HEK293T (cell line): ENCODE measurements around the gene VNN1.

Experiments
- ELF4 ChIP-seq: fragments of 450-650 bp; IDR thresholded peaks from 2 replicates; pipeline ENCODE4 v1.6.1; 2017; ENCODE audit warnings: antibody characterized with exemption
- FOXK2 ChIP-seq: fragments of 450-650 bp; IDR thresholded peaks from 2 replicates; pipeline ENCODE4 v1.6.1; 2016; ENCODE audit warnings: mild to moderate bottlenecking
- HDGF ChIP-seq: fragments of 450-650 bp; IDR thresholded peaks from 2 replicates; pipeline ENCODE4 v1.6.1; 2017; ENCODE audit warnings: antibody characterized with exemption, borderline replicate concordance
- L3MBTL2 ChIP-seq: fragments of 450-650 bp; conservative IDR thresholded peaks from 2 replicates; pipeline ENCODE4 v1.6.1; 2016; ENCODE audit warnings: mild to moderate bottlenecking
- SP1 ChIP-seq: fragments of 450-650 bp; IDR thresholded peaks from 2 replicates; pipeline ENCODE4 v1.6.1; 2017
- SUZ12 ChIP-seq: fragments of 450-650 bp; IDR thresholded peaks from 2 replicates; pipeline ENCODE4 v1.6.1; 2016; ENCODE audit warnings: mild to moderate bottlenecking
- TARDBP ChIP-seq: fragments of 450-650 bp; IDR thresholded peaks from 2 replicates; pipeline ENCODE4 v1.6.1; 2016
- ZNF384 ChIP-seq: fragments of 450-650 bp; IDR thresholded peaks from 2 replicates; pipeline ENCODE4 v1.6.1; 2016
- TF ChIP-seq, protein P1 (sequence below): fragments of 450-650 bp; IDR thresholded peaks from 2 replicates; pipeline ENCODE4 v1.6.1; 2016

DNA sequence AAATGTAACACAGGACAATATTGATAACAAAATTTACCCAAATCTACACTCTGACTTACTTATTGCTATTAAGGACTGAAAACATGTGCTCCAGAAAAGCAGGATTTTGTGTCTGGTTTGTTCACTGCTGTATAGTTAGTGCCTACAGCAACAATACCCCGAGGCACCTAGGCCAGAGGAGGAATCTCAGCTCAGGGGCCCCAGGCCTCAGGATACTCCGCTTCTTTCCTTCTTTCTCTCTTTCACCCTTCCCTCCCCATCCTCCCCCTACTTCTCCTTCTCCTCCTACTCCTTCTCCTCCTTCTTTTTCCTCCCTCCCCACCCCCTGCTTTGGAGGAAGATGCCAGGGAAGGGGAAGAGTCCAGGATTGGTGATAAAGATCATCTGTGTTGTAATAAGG is 44.8 kb upstream of the VNN1 start:
- no peak for TF ChIP-seq TARDBP
- TF ChIP-seq, protein P1, sequence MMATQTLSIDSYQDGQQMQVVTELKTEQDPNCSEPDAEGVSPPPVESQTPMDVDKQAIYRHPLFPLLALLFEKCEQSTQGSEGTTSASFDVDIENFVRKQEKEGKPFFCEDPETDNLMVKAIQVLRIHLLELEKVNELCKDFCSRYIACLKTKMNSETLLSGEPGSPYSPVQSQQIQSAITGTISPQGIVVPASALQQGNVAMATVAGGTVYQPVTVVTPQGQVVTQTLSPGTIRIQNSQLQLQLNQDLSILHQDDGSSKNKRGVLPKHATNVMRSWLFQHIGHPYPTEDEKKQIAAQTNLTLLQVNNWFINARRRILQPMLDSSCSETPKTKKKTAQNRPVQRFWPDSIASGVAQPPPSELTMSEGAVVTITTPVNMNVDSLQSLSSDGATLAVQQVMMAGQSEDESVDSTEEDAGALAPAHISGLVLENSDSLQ = no peak
- TF ChIP-seq ELF4 = no peak
- TF ChIP-seq FOXK2 = no peak
- no peak for TF ChIP-seq HDGF
- no peak for TF ChIP-seq SUZ12
- TF ChIP-seq SP1 = no peak
- TF ChIP-seq L3MBTL2 = no peak
- no peak for TF ChIP-seq ZNF384
